Stimulated activated CD8-positive, alpha-beta memory T cell treated with anti-CD3 and anti-CD28 coated beads, Interleukin-12 subunit alpha, Interleukin-12 subunit beta, amount 100 ng/mL, for 4 hours (primary cell): ENCODE measurements around the gene PPP1R14B.

ENCODE experiments used
- DNase-seq: peaks from one replicate; pipeline ENCODE4 v3.0.0-alpha.2; 2020; ENCODE audit warnings: low read depth

PPP1R14B gene

DNA sequence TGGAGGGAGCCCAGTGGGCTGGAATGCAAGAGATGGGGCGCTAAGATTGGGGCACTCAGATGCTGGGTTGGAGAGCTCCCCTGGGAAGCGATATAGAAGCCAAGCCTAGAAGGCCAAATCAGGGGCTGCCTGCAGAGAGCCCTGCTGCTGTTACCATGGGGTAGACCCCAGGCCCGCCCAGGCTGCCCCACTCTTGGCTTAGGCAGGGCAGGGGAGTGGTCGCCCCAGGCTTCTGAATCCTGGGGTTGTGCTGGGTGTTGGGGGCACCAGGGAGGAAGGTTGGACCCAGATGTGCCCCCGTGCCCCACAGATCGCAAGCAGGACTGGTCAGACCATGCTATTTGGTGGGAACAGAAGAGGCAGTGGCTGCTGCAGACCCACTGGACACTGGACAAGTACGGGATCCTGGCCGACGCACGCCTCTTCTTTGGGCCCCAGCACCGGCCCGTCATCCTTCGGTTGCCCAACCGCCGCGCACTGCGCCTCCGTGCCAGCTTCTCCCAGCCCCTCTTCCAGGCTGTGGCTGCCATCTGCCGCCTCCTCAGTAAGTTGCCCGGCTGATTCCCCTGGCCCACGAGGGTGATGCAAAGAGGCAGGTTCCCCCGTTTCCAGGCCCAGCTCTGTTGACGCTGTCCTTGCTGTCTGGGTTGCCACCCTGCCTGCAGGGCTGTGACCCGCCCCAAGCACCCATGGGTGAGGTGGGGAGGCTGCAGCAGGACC is 36.3 kb downstream of the PPP1R14B start:
- DNase-seq = no peak

DNA sequence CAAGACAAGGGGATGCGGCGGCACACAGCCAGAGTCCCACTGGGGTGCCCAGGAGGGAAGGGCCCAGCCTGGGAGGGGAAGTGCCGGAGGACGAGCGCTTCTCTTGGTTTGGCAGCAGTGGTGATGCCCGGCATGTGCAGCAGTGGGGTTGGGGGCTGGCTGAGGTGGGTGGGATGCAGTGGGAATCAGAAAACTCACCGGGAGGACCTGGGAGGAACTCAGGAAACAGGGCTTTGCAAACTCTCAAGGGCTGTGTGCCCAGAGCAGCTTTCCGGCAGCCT is 37.2 kb downstream of the PPP1R14B start:
- no peak for DNase-seq

DNA sequence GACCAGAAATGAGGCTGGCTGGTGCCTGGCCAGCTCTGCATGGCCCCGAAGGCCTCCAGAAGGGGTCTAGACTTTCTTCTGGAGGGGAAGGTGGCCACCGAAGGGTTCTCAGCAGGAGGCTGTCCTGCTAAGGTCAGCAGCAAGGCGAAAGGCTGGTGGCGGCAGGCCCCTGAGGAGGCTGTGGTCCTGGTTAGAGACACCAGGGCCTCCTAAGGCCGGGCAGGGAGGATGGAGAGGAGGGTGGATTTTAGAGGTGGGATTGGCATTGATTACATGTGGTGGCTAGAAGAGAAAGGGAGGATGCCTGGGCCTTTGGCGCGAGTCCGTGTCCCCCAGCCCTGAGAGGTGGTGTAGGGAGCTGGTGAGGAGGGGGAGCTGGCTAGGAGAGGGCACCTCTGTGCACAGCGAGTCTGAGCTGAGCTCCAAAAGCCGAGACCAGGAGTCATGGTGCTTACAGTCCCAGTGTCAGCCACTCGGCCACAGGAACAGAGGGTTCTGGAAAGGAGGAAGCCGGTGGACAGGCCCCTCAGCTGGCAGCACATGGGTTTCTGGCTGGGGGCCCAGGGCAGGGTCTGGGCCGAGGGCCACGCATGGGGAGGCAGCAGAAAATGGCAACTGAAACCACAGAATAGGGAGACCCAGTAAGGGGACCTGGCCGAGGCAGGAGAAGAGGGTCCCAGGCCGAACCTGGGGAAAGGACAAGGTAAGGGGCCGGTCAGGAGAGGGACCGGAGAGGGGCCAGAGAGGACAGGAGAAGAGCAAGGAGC is 37.8 kb downstream of the PPP1R14B start:
- no peak for DNase-seq

GRCh38 chr11:64208086-64208795 is 38.5 kb downstream of the PPP1R14B start:
- DNase-seq = no peak

GRCh38 chr11:64207256-64208085 is 39.3 kb downstream of the PPP1R14B start:
- DNase-seq = peak; percentile 79

DNA sequence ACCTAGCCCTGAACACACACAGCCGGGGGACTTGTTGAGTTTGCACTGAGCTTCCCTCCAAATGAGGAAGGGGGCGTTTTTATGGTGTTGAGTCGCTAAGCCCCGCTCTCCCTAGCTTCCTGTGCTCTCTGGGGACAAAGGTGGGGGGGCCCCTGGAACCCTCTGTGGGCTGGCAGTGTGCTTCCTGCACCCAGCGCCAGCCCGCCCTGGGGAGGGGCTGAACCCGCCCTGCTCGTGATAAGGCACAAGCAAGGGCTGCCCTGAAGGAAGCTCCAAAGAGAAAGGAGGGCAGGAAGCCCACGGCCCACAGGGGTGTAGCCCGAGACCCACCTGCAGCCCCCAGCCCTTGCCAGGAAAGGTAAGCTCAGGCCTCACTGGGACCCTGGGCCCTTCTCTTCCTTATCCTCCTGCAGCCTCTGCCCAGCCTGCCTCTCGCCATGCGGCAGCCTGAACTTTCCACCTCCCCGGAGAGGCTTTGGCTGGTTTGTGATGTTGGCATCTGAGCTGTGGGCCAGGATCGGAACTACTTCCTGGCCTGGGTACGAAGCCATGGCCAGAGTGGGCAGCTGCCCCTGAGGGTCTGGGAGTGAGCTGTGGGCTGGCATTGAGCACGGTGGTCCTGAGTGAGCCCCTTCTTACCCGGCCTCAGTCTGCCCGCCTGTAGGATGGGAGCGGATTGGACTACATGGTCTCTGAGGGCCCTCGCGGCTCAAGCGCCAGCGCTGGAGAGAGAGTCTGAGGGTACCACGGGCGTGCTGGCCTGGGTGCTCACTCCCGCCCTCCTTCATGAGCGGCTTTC is 40.1 kb downstream of the PPP1R14B start, which contains the start of gene FERMT3:
TSS of gene FERMT3 (plus strand) at position 265 of the 799 bp plus-strand sequence. CDS start 644 bp downstream, outside the sequence.
- DNase-seq = peak; percentile 65

- DNase-seq = peak; percentile 60
Measured at GRCh38 chr11:64204464-64204989, 42.2 kb downstream of the PPP1R14B start.

- no peak for DNase-seq
Measured at GRCh38 chr11:64204080-64204440, 42.7 kb downstream of the PPP1R14B start.

DNA sequence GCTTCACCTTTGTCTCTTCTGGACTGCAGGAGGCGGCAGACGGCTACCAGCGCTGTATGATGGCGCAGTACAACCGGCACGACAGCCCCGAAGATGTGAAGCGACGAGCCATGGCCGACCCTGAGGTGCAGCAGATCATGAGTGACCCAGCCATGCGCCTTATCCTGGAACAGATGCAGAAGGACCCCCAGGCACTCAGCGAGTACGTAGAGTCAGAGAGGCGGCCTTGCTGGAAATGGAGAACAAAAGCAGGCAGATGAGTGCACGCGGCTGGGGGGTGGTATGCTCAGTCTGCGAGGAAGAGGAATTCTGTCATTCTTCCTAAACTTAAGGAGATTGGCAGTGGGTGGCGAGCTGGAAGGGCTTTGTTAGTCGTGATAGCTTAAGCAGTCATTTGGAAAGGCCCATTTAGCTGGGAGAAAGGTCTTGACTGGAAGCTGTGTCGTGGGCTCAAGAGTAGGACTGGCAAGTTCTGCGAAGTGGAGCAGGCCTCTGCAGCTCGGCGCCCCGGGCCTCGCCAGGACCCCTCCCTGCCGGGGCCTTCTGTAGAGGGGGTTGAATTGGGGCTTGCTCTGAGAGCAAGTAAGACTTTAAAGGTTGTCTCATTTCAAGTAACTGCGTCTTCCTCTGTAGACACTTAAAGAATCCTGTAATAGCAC is 43.2 kb downstream of the PPP1R14B start:
- no peak for DNase-seq

GRCh38 chr11:64202992-64203391 is 43.8 kb downstream of the PPP1R14B start:
- DNase-seq = no peak

DNA sequence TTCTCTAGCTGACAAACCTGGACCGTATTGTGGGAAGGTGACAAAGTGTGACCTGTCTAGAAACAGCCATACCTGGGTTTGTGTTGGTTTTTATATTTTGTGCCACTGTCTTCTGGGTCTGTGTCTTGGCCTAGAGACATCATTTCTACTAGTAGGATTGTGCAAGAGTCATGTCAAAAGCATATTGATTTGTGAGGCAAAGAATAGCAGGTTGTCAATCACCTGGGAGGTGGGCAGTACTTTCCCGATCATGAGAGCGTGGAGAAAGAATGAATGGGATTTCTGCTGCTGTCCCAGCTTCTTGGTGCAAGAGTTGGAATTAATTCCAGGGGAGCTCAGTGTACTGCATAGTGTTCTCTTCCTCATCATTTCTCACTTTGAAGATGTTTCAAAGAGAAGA is 45.2 kb downstream of the PPP1R14B start:
- DNase-seq = no peak

DNA sequence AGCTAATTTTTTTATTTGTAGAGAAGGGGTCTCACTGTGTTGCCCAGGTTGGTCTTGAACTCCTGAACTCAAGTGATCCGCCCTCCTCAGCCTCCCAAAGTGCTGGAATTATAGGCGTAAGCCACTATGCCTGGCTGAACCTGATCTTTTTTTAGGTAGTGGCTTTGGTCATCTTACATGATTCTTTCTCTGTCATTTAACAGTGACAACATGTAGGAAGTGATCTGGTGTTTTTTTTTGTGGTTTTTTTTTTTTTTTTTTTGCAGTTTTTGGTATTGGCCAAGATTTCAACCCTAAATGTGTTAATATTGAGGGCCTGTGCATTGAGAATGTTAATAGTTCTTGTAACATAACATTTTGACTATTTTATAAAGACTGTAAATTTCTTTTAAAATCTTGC is 48.2 kb downstream of the PPP1R14B start:
- DNase-seq = no peak

- DNase-seq = no peak
Measured at GRCh38 chr11:64196626-64197025, 50.1 kb downstream of the PPP1R14B start.
